ENCODE measurements around the gene PPP1R7.

- TF ChIP-seq CREB1 (CRISPR knock-in tag; IDR thresholded peaks at IDR 0.05) (no peak), SP1 (CRISPR knock-in tag; conservative IDR thresholded peaks at IDR 0.05) (no peak), E2F1 (CRISPR knock-in tag; IDR thresholded peaks at IDR 0.05) (no peak), FOXK1 (CRISPR knock-in tag; IDR thresholded peaks at IDR 0.05) (no peak)
- TF ChIP-seq, protein P1, sequence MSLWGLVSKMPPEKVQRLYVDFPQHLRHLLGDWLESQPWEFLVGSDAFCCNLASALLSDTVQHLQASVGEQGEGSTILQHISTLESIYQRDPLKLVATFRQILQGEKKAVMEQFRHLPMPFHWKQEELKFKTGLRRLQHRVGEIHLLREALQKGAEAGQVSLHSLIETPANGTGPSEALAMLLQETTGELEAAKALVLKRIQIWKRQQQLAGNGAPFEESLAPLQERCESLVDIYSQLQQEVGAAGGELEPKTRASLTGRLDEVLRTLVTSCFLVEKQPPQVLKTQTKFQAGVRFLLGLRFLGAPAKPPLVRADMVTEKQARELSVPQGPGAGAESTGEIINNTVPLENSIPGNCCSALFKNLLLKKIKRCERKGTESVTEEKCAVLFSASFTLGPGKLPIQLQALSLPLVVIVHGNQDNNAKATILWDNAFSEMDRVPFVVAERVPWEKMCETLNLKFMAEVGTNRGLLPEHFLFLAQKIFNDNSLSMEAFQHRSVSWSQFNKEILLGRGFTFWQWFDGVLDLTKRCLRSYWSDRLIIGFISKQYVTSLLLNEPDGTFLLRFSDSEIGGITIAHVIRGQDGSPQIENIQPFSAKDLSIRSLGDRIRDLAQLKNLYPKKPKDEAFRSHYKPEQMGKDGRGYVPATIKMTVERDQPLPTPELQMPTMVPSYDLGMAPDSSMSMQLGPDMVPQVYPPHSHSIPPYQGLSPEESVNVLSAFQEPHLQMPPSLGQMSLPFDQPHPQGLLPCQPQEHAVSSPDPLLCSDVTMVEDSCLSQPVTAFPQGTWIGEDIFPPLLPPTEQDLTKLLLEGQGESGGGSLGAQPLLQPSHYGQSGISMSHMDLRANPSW (CRISPR knock-in tag; conservative IDR thresholded peaks at IDR 0.05; ENCODE audit: low read depth): no peak
These were observed 27.8 kb upstream of the PPP1R7 start for GRCh38 chr2:241122376-241123002.

Data from WTC11 (cell line).